ENCODE results near the gene REEP1.

The REEP1 gene

DNA sequence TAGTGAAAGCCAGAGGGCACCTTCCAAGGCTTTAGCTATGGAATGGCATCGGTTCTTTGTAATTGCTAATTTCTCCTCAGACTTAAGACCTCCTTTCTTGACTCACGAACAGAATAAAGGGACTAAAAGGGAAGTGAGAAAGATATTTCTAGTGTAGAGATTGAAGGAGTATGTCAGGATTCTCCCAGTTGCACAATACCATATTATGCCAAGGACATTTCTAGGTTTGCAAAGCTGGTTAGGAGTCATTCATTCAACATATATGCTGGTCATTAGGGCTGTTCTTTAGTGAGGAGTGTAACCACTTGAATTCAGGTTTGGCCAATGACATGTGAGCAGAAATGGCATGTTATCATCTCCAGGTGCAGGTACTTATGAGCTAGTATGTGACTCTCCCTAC is 7.4 kb downstream of the REEP1 start:
- no peak overlapping the region for H3K4me3 ChIP-seq (ENCODE audit: control insufficient read depth, low read depth, low read length)
- DNase-seq (ENCODE audit: low read depth): no peak
- TF ChIP-seq, protein P1, sequence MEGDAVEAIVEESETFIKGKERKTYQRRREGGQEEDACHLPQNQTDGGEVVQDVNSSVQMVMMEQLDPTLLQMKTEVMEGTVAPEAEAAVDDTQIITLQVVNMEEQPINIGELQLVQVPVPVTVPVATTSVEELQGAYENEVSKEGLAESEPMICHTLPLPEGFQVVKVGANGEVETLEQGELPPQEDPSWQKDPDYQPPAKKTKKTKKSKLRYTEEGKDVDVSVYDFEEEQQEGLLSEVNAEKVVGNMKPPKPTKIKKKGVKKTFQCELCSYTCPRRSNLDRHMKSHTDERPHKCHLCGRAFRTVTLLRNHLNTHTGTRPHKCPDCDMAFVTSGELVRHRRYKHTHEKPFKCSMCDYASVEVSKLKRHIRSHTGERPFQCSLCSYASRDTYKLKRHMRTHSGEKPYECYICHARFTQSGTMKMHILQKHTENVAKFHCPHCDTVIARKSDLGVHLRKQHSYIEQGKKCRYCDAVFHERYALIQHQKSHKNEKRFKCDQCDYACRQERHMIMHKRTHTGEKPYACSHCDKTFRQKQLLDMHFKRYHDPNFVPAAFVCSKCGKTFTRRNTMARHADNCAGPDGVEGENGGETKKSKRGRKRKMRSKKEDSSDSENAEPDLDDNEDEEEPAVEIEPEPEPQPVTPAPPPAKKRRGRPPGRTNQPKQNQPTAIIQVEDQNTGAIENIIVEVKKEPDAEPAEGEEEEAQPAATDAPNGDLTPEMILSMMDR (conservative IDR thresholded peaks at IDR 0.05; ENCODE audit: control insufficient read depth, insufficient read depth, low read depth, low read length): no peak

DNA sequence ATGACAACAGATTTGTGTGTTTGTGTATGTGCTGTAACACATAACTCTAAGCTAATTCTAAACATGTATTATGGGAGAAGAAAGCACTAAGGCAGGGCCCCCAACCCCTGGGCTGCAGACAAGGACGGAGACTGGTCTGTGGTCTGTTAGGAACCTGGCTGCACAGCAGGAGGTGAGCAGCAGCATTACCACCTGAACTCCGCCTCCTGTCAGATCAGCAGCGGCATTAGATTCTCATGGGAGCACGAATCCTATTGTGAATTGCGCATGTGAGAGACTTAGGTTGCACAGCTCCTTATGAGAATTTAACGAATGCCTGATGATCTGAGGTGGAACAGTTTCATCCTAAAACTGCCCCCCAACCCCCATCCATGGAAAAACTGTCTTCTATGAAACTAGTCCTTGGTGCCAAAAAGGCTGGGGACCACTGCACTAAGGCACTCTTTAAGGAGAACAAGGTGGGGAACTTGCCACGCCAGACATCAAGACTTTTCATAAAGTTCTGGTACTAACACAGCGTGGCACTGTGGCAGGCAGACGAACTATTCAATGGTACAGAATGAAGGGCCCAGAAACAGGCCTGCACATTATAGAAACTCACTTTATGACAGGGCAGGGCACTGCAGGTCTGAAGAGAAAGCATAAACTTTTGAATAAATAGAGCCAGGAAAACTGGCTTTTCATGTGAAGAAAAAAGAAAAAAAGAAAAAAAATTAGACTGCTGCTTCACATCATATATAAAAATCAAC is 14.0 kb downstream of the REEP1 start:
- TF ChIP-seq, protein P1 (conservative IDR thresholded peaks at IDR 0.05; ENCODE audit: control insufficient read depth, insufficient read depth, low read depth, low read length): no peak
- DNase-seq (ENCODE audit: low read depth): no peak
- H3K4me3 ChIP-seq (ENCODE audit: control insufficient read depth, low read depth, low read length): no peak overlapping the region

DNA sequence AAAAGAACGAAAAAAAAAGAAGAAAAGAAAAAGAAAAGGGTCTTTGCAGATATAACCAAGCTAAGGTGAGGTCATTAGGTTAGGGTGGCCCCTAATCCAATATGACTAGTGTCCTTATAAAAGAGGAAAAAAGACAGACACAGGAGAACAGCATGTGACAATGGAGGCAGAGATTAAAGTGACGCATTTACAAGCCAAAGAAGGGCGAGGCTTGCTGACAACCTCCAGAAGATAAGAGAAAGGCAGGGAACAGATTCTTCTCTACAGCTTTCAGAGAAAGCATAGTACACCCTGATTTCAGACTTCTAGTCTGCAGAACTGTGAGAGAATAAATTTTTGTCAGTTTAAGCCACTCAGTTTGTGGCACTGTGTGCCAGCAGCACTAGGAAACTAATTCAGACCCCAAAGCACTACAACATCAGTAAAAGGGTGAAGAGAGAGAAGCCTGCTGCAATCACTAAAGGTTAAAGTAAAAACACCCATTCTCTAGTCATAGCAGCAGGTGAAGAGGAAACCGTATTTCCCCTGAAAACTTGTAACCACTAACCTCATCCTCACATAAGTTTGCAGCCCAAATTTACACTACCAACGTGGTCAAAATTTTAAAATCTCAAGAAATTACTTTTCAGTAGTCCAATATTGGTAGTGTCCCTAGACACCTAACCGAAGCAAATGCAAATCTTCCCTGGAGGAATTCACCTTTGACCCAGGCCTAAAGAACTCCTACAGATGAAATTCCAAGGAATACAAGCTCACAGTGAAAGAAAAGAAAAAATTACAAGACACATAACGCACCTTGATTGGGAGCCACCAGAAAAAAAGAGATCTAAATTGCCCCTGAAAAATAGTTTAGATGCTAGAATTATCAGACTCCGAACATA is 17.5 kb downstream of the REEP1 start:
- no peak for DNase-seq (ENCODE audit: low read depth)
- no peak overlapping the region for H3K4me3 ChIP-seq (ENCODE audit: control insufficient read depth, low read depth, low read length)
- TF ChIP-seq, protein P1 (conservative IDR thresholded peaks at IDR 0.05; ENCODE audit: control insufficient read depth, insufficient read depth, low read depth, low read length): no peak

DNA sequence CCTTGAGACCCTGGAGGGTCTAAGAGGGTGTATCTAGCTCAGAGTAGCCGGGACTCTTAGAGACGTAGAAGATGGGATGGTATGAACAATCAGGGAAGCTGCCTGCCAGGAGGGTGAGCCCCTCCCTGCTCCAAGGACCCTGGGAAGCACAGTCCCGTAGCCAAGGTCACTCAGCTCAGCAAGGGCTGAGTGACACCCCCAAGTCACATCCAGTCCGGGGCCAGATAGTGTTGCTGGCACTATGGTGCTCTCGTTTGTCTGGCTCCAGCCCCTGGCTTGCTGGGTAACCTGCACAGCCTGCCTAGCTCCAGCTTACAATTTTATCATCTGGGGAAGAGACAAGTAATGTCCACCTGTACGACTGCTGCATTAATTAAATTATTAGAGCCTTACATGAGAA is 22.3 kb downstream of the REEP1 start:
- DNase-seq (ENCODE audit: low read depth): no peak
- no peak overlapping the region for H3K4me3 ChIP-seq (ENCODE audit: control insufficient read depth, low read depth, low read length)
- TF ChIP-seq, protein P1 (conservative IDR thresholded peaks at IDR 0.05; ENCODE audit: control insufficient read depth, insufficient read depth, low read depth, low read length): no peak

DNA sequence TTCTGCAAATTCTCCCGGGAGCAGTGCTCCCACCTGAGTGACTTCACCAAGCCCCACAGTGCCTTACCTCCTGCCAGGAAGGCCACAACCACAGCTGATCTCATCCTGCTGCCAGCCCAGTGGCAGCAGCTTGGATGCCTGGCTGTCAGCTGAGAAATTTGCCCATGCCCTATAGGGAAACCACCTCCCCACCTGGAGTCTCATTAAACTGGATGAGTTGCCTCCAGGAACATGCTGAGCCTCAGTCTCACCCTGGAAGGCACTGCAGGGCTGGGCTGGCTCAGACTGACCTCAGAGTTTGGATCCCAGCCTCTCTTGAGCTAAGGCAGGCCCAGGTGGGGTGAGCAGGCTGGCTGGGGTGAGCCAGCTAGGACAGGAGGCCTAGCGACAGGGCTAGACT is 23.3 kb downstream of the REEP1 start:
- TF ChIP-seq, protein P1 (conservative IDR thresholded peaks at IDR 0.05; ENCODE audit: control insufficient read depth, insufficient read depth, low read depth, low read length): no peak
- no peak overlapping the region for H3K4me3 ChIP-seq (ENCODE audit: control insufficient read depth, low read depth, low read length)
- no peak for DNase-seq (ENCODE audit: low read depth)

DNA sequence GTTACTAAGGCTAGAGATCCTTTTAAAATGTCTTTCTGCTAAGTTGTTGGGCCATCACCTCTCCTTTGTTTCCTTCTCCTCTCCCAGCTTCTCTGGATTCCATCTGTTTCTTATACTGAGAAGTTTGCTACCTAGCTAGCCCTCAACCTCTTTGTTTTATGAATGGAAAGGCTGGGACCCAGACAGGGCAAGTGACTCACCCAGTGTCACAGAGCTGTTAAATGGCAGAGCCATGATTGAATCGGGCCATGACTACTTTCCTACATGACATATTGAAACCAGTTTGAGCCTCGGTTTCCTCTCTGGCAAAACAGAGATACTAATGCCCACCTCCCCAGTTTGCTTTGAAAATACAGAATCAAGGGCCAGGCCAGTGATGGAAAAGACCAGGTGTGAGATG is 24.1 kb downstream of the REEP1 start:
- TF ChIP-seq, protein P1 (conservative IDR thresholded peaks at IDR 0.05; ENCODE audit: control insufficient read depth, insufficient read depth, low read depth, low read length): no peak
- DNase-seq (ENCODE audit: low read depth): no peak
- H3K4me3 ChIP-seq (ENCODE audit: control insufficient read depth, low read depth, low read length): no peak overlapping the region
